ENCODE measurements around the gene P2RX2. TPM values are rescaled to one million over a fixed set of nuclear protein-coding genes. Genes with fewer than 3 reads are reported as not detected.

Gene P2RX2
- total RNA-seq = not detected

GRCh38 chr12:132618683-132619043 is at the start of gene P2RX2:
Gene P2RX2 (plus strand): TSS chr12:132618776. CDS start chr12:132618817, 41 bp downstream.
- DNase-seq = no peak

- no peak for DNase-seq
Measured at GRCh38 chr12:132568826-132569480, 49.6 kb upstream of the P2RX2 start.

DNA sequence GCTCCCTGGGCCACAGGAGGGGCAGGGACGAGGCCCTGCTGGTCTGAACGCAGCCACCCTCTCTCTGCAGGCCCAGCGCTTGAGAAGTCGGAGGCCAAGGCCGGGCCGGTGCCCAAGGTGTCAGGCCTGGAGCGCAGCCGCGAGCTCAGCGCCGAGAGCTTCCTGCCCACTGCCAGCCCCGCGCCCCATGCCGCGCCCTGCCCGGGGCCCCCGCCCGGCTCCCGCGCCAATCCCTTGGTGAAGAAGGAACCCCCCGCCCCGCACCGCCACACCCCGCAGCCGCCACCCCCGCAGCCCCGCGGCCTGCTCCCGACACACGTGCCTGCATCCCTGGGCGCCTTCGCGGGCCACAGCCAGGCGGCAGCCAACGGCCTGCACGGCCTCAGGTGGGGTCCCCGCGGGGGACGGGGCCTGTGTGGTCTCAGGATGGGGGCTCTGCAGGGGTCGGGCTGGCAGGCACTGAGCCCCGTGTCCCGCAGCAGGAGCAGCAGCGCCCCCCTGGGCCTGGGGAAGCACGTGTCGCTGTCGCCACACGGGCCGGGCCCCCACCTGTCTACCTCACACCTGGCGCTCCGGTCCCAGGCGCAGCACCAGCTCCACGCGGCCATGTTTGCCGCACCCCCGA is 48.6 kb upstream of the P2RX2 start:
- no peak for DNase-seq

DNA sequence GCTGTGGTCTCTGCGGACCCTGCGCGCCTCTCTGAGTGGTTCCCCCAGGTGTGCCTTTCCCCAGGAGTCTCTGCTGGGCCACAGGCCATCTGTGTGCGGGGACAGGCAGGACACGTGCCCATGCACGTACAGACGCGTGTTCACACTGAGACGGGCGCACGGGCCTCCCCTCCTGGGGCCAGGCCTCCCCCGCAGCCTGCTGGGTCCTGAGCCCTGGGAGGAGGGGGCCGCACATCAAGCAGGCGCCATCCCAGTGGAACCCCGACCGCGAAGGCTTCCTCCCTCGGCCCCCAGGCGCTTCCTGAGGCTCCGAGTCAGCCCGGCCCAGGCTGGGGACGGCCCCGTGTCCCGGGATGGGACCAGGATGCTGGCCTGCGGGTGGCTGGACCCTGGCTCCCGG is 47.9 kb upstream of the P2RX2 start:
- DNase-seq = no peak

DNA sequence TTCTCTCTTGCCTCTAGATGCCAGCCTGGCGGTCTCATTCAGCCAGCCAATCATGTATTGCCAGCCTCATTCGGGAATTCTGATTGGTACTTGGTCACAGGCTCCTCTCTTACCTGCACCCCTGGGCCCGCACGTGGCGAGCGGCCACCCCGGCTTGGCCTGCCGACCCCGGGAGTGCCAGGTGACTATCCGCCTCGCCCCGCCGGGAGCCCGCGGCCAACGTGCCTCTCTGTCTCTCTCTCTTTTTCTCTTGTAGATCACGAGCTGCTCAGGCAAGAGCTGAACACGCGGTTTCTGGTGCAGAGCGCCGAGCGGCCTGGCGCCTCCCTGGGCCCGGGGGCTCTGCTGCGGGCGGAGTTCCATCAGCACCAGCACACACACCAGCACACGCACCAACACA is 47.5 kb upstream of the P2RX2 start:
- no peak for DNase-seq

DNA sequence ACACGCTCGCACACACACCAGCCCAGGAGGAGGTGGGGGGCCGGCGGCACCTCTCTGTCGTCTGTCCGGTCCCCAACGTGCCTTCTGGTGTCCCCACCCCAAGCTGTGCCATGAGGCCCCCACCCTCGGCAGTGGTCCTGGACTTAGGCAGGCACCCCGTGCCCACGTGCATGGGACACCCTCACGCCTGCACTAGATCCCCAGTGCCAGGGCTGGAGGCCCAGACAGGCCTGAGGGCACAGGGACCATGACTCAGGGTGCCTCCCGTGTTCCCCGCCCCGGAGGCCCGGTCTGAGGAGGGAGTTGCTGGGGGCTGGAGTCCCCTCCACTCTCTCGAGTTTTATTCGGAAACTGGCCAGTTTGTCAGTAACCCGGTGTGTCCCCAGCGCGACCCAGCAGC is 47.0 kb upstream of the P2RX2 start:
- DNase-seq = no peak

DNA sequence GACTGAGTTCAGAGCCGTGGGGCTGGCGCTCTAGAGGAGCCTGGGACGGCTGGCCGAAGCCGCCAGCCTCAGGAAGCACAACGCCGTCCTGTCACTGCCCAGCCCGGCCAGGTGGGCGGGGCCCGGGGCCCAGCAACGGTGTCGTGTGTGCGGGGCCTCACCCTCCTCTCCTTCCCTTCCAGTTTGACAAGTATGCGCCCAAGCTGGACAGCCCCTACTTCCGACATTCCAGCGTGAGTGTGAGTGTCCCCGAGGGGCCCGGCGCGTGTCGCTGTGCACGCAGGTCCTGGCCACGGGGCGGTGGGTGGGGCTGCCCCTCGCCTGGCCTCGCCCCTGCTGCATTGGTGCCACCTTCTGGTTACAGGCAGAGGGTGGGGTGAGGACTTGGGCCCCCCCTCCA is 46.5 kb upstream of the P2RX2 start:
- no peak for DNase-seq

GRCh38 chr12:132572801-132573760 is 45.5 kb upstream of the P2RX2 start:
- no peak for DNase-seq

DNA sequence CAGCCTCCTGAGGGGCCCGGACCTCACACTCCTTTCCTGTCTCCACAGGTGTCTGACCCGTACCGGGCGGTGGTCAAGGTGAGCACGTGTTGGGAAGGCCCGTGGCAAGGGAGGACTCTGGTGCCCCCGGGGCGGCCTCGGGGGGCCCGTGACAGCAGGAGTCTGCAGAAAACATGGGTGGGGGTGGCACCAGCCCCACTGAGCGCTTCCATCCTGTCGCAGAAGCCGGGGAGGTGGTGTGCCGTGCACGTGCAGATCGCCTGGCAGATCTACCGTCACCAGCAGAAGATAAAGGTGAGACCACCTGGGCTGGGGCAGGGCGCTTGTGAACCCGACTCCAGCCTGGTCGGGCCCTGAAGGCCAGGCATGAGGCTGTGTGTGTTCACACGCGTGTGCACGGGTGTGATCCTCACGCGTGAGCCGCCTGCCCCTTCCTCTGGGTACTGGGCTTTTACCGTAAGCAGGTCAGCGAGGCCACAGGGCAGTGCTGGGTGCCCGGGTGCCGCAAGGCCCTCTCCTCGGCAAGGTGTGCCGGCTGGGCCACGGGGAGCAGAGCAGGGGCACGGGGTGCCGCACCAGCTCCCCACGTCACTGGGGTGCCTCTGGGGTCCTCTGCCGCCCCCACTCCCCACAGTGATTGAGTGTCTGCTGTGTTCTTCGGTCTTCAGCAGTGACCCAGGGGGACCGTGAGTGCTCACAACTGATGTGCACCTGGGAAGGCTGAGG is 44.1 kb upstream of the P2RX2 start:
- no peak for DNase-seq

GRCh38 chr12:132575661-132576060 is 42.9 kb upstream of the P2RX2 start:
- no peak for DNase-seq

- DNase-seq = no peak
Measured at GRCh38 chr12:132576701-132577100, 41.9 kb upstream of the P2RX2 start.

GRCh38 chr12:132577191-132577920 is 41.2 kb upstream of the P2RX2 start:
- no peak for DNase-seq

DNA sequence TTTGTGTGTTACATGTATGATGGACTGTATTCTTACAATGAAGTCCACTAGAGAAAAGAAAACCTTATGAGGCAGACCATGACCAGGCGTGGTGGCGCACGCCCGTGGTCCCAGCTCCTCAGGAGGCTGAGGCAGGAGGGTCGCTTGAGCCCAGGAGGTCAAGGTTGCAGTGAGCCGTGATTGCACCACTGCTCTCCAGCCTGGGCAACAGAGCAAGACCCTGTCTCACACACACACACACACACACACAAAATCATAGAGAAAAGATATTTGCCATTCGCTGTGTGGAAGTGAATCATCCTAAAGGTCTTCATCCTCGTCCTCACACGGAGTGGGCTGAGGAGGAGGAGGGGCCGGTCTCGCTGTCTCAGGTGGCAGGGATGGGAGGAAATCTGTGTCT is 40.5 kb upstream of the P2RX2 start:
- DNase-seq = no peak

GRCh38 chr12:132578826-132579225 is 39.8 kb upstream of the P2RX2 start:
- DNase-seq = no peak

- DNase-seq = no peak
Measured at GRCh38 chr12:132579744-132580143, 38.8 kb upstream of the P2RX2 start.

GRCh38 chr12:132580701-132581292 is 37.8 kb upstream of the P2RX2 start:
- DNase-seq = no peak

DNA sequence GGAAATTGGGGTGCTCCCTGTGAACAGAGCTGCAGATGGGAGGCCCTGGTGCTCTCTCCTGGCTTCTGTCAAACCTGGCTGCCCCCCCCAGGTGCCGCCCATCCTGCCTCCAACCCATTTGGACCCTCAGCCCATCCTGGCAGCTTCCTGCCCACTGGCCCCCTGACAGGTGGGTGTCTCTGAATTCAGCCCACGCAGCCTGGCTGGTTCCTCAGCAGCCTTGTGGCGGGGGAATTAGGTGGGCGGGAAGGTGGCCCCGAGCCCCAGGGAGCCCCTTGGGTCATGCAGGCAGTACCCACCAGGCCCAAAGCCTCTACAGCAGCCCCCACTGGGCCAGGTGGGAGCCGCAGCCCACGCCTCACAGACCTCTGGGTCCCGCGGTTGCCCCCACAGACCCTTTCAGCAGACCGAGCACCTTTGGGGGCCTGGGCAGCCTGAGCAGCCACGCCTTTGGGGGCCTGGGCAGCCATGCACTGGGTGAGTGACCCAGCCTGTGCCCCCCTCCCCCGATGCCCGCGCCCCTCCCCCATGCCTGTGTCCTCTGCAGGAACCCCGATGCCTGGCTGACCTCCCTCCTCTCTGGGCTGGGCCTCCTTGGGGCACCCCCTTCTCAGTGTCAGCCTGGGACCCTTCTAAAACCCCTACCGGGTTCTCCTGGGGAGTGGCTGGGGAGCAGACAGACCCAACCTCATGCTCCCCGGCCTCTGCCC is 37.1 kb upstream of the P2RX2 start:
- no peak for DNase-seq

DNA sequence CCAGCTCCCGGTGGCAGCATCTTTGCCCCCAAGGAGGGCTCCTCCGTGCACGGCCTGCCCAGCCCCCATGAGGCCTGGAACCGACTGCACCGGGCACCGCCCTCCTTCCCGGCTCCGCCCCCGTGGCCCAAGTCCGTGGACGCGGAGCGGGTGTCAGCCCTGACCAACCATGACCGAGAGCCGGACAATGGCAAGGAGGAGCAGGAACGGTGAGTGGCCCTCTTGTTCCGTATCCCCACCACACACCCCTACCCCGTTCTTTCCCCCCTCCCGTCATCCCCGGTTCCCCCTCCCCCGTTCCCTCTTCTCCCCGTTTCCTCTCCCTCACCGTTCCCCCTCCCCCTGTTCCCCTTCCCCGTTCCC is 36.5 kb upstream of the P2RX2 start:
- DNase-seq = no peak

- no peak for DNase-seq
Measured at GRCh38 chr12:132582582-132583410, 35.8 kb upstream of the P2RX2 start.

GRCh38 chr12:132583411-132583710 is 35.2 kb upstream of the P2RX2 start:
- no peak for DNase-seq
